SU-DHL-6 (cell line): ENCODE measurements around the gene SHOC2.

Source experiments
- H2AFZ ChIP-seq: fragments of 200-600 bp; sonication (generic); 2 replicates; pipeline ENCODE4 v1.6.1; 2014; ENCODE audit warnings: low read depth, mild to moderate bottlenecking, moderate library complexity, mixed read lengths, antibody characterized with exemption, low read length; ENCODE audit not compliant: severe bottlenecking
- H3F3A ChIP-seq: fragments of 200-600 bp; shearing (Covaris generic); 2 replicates; pipeline ENCODE4 v1.6.0; 2016; ENCODE audit warnings: antibody characterized with exemption, mild to moderate bottlenecking; ENCODE audit not compliant: insufficient read depth
- H3K27ac ChIP-seq: fragments of 200-600 bp; sonication (generic); 2 replicates; pipeline ENCODE4 v1.5.1; 2016; ENCODE audit warnings: low read depth, mild to moderate bottlenecking, low read length, moderate library complexity, mixed read lengths
- H3K27me3 ChIP-seq: fragments of 200-600 bp; sonication (generic), shearing (Covaris generic); 2 replicates; pipeline ENCODE4 v1.6.0; 2014; ENCODE audit warnings: mild to moderate bottlenecking, low read length
- H3K36me3 ChIP-seq: fragments of 200-600 bp; sonication (generic); 2 replicates; pipeline ENCODE4 v1.6.1; 2014; ENCODE audit warnings: mild to moderate bottlenecking, low read length, mixed read lengths
- H3K4me2 ChIP-seq: fragments of 300-600, 200-600 bp; shearing (Covaris generic), sonication (generic); 2 replicates; pipeline ENCODE4 v1.6.0; 2014; ENCODE audit warnings: low read length, low read depth, mild to moderate bottlenecking; ENCODE audit not compliant: poor library complexity, severe bottlenecking
- H3K4me3 ChIP-seq: fragments of 200-600 bp; sonication (generic); 2 replicates; pipeline ENCODE4 v1.5.1; 2014; ENCODE audit warnings: antibody characterized with exemption, low read length, mild to moderate bottlenecking, mixed read lengths; ENCODE audit not compliant: insufficient read depth, poor library complexity, severe bottlenecking
- H3K79me2 ChIP-seq: fragments of 200-600 bp; sonication (generic); 2 replicates; pipeline ENCODE4 v1.6.1; 2014; ENCODE audit warnings: mild to moderate bottlenecking, low read length, moderate library complexity; ENCODE audit not compliant: insufficient read depth
- H3K9ac ChIP-seq: fragments of 200-600 bp; sonication (generic); 2 replicates; pipeline ENCODE4 v1.7.0; 2014; ENCODE audit warnings: mild to moderate bottlenecking, low read length
- H3K9me2 ChIP-seq: fragments of 200-600 bp; sonication (generic); replicated peaks from 2 replicates; pipeline ENCODE4 v1.6.1; 2014; ENCODE audit warnings: low read length; ENCODE audit not compliant: insufficient read depth
- H3K9me3 ChIP-seq: fragments of 200-600 bp; sonication (generic); 2 replicates; pipeline ENCODE4 v1.6.1; 2014; ENCODE audit warnings: low read length, mixed read lengths; ENCODE audit not compliant: insufficient read depth
- H4K20me1 ChIP-seq: fragments of 200-600 bp; sonication (generic); 2 replicates; pipeline ENCODE4 v1.6.1; 2014; ENCODE audit warnings: low read depth, mild to moderate bottlenecking, antibody characterized with exemption, low read length, moderate library complexity, mixed read lengths
- EZH2phosphoT487 ChIP-seq: fragments of 200-600 bp; sonication (generic), shearing (Covaris generic); conservative IDR thresholded peaks from 2 replicates; pipeline ENCODE4 v1.6.1; 2018; ENCODE audit warnings: mild to moderate bottlenecking, antibody characterized with exemption, low read length, moderate library complexity, mixed read lengths
- TF ChIP-seq, protein P1 (sequence below): fragments of 200-600 bp; sonication (generic); IDR thresholded peaks from one replicate; pipeline ENCODE4 v1.5.1; 2017; ENCODE audit warnings: antibody characterized with exemption, mild to moderate bottlenecking, low read length, moderate library complexity; ENCODE audit not compliant: insufficient read depth, poor library complexity, severe bottlenecking

The SHOC2 gene

GRCh38 chr10:110965216-110965615 lies 45.8 kb downstream of the SHOC2 start:
- TF ChIP-seq EZH2phosphoT487: no peak
- TF ChIP-seq, protein P1, sequence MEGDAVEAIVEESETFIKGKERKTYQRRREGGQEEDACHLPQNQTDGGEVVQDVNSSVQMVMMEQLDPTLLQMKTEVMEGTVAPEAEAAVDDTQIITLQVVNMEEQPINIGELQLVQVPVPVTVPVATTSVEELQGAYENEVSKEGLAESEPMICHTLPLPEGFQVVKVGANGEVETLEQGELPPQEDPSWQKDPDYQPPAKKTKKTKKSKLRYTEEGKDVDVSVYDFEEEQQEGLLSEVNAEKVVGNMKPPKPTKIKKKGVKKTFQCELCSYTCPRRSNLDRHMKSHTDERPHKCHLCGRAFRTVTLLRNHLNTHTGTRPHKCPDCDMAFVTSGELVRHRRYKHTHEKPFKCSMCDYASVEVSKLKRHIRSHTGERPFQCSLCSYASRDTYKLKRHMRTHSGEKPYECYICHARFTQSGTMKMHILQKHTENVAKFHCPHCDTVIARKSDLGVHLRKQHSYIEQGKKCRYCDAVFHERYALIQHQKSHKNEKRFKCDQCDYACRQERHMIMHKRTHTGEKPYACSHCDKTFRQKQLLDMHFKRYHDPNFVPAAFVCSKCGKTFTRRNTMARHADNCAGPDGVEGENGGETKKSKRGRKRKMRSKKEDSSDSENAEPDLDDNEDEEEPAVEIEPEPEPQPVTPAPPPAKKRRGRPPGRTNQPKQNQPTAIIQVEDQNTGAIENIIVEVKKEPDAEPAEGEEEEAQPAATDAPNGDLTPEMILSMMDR: no peak
- Histone ChIP-seq H3K9me2 (no peaks in the 10 kb centered on the region), H3K9ac (no peak overlapping the region), H4K20me1 (peaks cover 59% of the 10 kb centered on the region), H3F3A (peaks cover 28% of the 10 kb centered on the region; the same call in 1 of the 2 replicates), H3K27ac (no peak overlapping the region), H3K9me3 (no peaks in the 10 kb centered on the region), H3K4me3 (no peak overlapping the region), H3K79me2 (peaks cover 98% of the 10 kb centered on the region), H3K4me2 (no peak overlapping the region), H3K36me3 (peaks cover 36% of the 10 kb centered on the region; the same call in 1 of the 2 replicates), H2AFZ (no peak overlapping the region), H3K27me3 (no peaks in the 10 kb centered on the region)

- peaks cover 61% of the 10 kb centered on the region for H4K20me1 ChIP-seq
- no peak overlapping the region for H3K4me2 ChIP-seq
- no peak overlapping the region for H2AFZ ChIP-seq
- H3K9ac ChIP-seq: no peak overlapping the region
- no peaks in the 10 kb centered on the region for H3K27me3 ChIP-seq
- no peak overlapping the region for H3K4me3 ChIP-seq
- H3K79me2 ChIP-seq: peaks cover 98% of the 10 kb centered on the region
- H3K9me3 ChIP-seq: no peaks in the 10 kb centered on the region
- H3K36me3 ChIP-seq: peaks cover 36% of the 10 kb centered on the region; the same call in 1 of the 2 replicates
- no peak for TF ChIP-seq EZH2phosphoT487
- TF ChIP-seq, protein P1: no peak
- no peak overlapping the region for H3K27ac ChIP-seq
- peaks cover 28% of the 10 kb centered on the region; the same call in 1 of the 2 replicates for H3F3A ChIP-seq
- no peaks in the 10 kb centered on the region for H3K9me2 ChIP-seq
Measured at GRCh38 chr10:110966146-110966545, 46.7 kb downstream of the SHOC2 start.

GRCh38 chr10:110967009-110967630 lies 47.7 kb downstream of the SHOC2 start:
- Histone ChIP-seq H3K4me2 (no peak overlapping the region), H3K9me3 (no peaks in the 10 kb centered on the region), H3K9me2 (no peaks in the 10 kb centered on the region), H3K4me3 (no peak overlapping the region), H3K27me3 (no peaks in the 10 kb centered on the region), H3F3A (peaks cover 25% of the 10 kb centered on the region; the same call in 1 of the 2 replicates), H3K27ac (no peak overlapping the region), H2AFZ (no peak overlapping the region), H3K79me2 (peaks cover 97% of the 10 kb centered on the region), H3K9ac (no peak overlapping the region), H4K20me1 (peaks cover 58% of the 10 kb centered on the region), H3K36me3 (peaks cover 36% of the 10 kb centered on the region; the same call in 1 of the 2 replicates)
- TF ChIP-seq, protein P1: no peak
- TF ChIP-seq EZH2phosphoT487: no peak
